T-helper 17 cell (primary cell): ENCODE data around the gene TMEM38B. TPM values are rescaled to one million over a fixed set of nuclear protein-coding genes. Genes with fewer than 3 reads are reported as not detected.
"Not testable (repeated sequence)": the region's sequence is repeated elsewhere in the genome, so short reads cannot be mapped to it uniquely, and the experiment has no call there.

ENCODE experiments used
- ATAC-seq: fragments of 150-1000 bp; cut with Tn5 transposase; 2 replicates; pipeline ENCODE4 v1.10.0; 2021; ENCODE audit warnings: mild to moderate bottlenecking, moderate library complexity
- DNase-seq, 3 donors: peaks; one replicate each; pipeline versions ENCODE4 v3.0.0 to v3.0.0-alpha.2; 2020 to 2021
- H3K9me3 ChIP-seq: one replicate; pipeline ENCODE4 v1.7.0; 2013; ENCODE audit warnings: low read length, mild to moderate bottlenecking; ENCODE audit not compliant: control insufficient read depth, poor library complexity, severe bottlenecking
- H3K27ac Mint-ChIP-seq: one replicate; pipeline ENCODE4 v1.8.0; 2022; ENCODE audit warnings: mild to moderate bottlenecking, moderate library complexity, mixed read lengths
- H3K27me3 Mint-ChIP-seq: one replicate; pipeline ENCODE4 v1.8.0; 2022; ENCODE audit warnings: mixed read lengths
- H3K36me3 Mint-ChIP-seq: one replicate; pipeline ENCODE4 v1.8.0; 2022; ENCODE audit warnings: low read depth, mixed read lengths
- H3K4me1 Mint-ChIP-seq: one replicate; pipeline ENCODE4 v1.8.0; 2022; ENCODE audit warnings: mild to moderate bottlenecking, mixed read lengths
- H3K4me3 Mint-ChIP-seq: one replicate; pipeline ENCODE4 v1.8.0; 2022; ENCODE audit warnings: mild to moderate bottlenecking, moderate library complexity, mixed read lengths
- total RNA-seq, 4 donors: library from RNA in 2 of 4; stranded (reverse) in 2 of 4; gene quantifications; one replicate each; pipeline ENCODE4 v1.2.3 and lab custom pipeline; 2022 to 2026

Gene TMEM38B
- total RNA-seq, 2 donors from 2014 or later, result 5.9 to 9.4 TPM

- ATAC-seq (no peak), DNase-seq (no peak)
- H3K4me1 Mint-ChIP-seq, result peaks cover 17% of the 10 kb centered on the region
- no peaks in the 10 kb centered on the region for H3K9me3 ChIP-seq
- no peaks in the 10 kb centered on the region for H3K27me3 Mint-ChIP-seq
- no peak overlapping the region for H3K4me3 Mint-ChIP-seq
- no peak overlapping the region for H3K27ac Mint-ChIP-seq
- H3K36me3 Mint-ChIP-seq, result peaks cover 10% of the 10 kb centered on the region
Measured at GRCh38 chr9:105713260-105714019, 19.1 kb downstream of the TMEM38B start.

- ATAC-seq (no peak), DNase-seq (no peak)
- Mint-ChIP-seq H3K4me3 (no peak overlapping the region), H3K36me3 (peaks cover 10% of the 10 kb centered on the region), H3K27me3 (no peaks in the 10 kb centered on the region), H3K27ac (no peak overlapping the region), H3K4me1 (peaks cover 15% of the 10 kb centered on the region)
- no peaks in the 10 kb centered on the region for H3K9me3 ChIP-seq
Measured at GRCh38 chr9:105714020-105714331, 19.6 kb downstream of the TMEM38B start.

- Mint-ChIP-seq H3K4me1 (peaks cover 11% of the 10 kb centered on the region), H3K36me3 (peaks cover 4% of the 10 kb centered on the region), H3K27me3 (no peaks in the 10 kb centered on the region), H3K4me3 (no peak overlapping the region), H3K27ac (no peak overlapping the region)
- no peaks in the 10 kb centered on the region for H3K9me3 ChIP-seq
- ATAC-seq (no peak), DNase-seq (no peak)
Measured at GRCh38 chr9:105716146-105716545, 21.8 kb downstream of the TMEM38B start.

GRCh38 chr9:105722099-105722498 is 27.8 kb downstream of the TMEM38B start:
- DNase-seq (no peak), ATAC-seq (no peak)
- Mint-ChIP-seq H3K36me3 (peaks cover 5% of the 10 kb centered on the region), H3K27ac (no peak overlapping the region), H3K4me1 (peaks cover 4% of the 10 kb centered on the region), H3K27me3 (no peaks in the 10 kb centered on the region), H3K4me3 (no peak overlapping the region)
- no peaks in the 10 kb centered on the region for H3K9me3 ChIP-seq

GRCh38 chr9:105725370-105725769 is 31.0 kb downstream of the TMEM38B start:
- Mint-ChIP-seq H3K27me3 (no peaks in the 10 kb centered on the region), H3K27ac (no peak overlapping the region)

GRCh38 chr9:105728230-105728629 is 33.9 kb downstream of the TMEM38B start:
- H3K9me3 ChIP-seq, H3K27me3 Mint-ChIP-seq, ATAC-seq, H3K4me1 Mint-ChIP-seq, DNase-seq, H3K4me3 Mint-ChIP-seq, H3K27ac Mint-ChIP-seq: not testable (repeated sequence)
- H3K36me3 Mint-ChIP-seq, result peaks cover 12% of the 10 kb centered on the region

More at GRCh38 chr9:105725370-105725769, 31.0 kb downstream of the TMEM38B start:
- ATAC-seq (no peak), DNase-seq (no peak)
- H3K36me3 Mint-ChIP-seq, result peaks cover 6% of the 10 kb centered on the region
- no peak overlapping the region for H3K4me3 Mint-ChIP-seq
- H3K9me3 ChIP-seq, result no peaks in the 10 kb centered on the region
- no peaks in the 10 kb centered on the region for H3K4me1 Mint-ChIP-seq

GRCh38 chr9:105731420-105731819 is 37.1 kb downstream of the TMEM38B start:
- peaks cover 15% of the 10 kb centered on the region for H3K36me3 Mint-ChIP-seq
- not testable (repeated sequence) for H3K4me1 Mint-ChIP-seq, H3K4me3 Mint-ChIP-seq, ATAC-seq, H3K27ac Mint-ChIP-seq, H3K9me3 ChIP-seq, DNase-seq, H3K27me3 Mint-ChIP-seq

GRCh38 chr9:105735366-105735765 is 41.0 kb downstream of the TMEM38B start:
- H3K4me3 Mint-ChIP-seq, result no peak overlapping the region
- peaks cover 2% of the 10 kb centered on the region for H3K9me3 ChIP-seq
- H3K36me3 Mint-ChIP-seq, result peaks cover 13% of the 10 kb centered on the region
- ATAC-seq, result no peak
- H3K27me3 Mint-ChIP-seq, result no peaks in the 10 kb centered on the region
- H3K4me1 Mint-ChIP-seq, result no peaks in the 10 kb centered on the region
- no peak for DNase-seq
- no peak overlapping the region for H3K27ac Mint-ChIP-seq

- Mint-ChIP-seq H3K4me3 (no peak overlapping the region), H3K4me1 (no peaks in the 10 kb centered on the region), H3K27me3 (no peaks in the 10 kb centered on the region), H3K36me3 (peaks cover 13% of the 10 kb centered on the region), H3K27ac (no peak overlapping the region)
- ATAC-seq (no peak), DNase-seq (no peak)
- H3K9me3 ChIP-seq, result peaks cover 2% of the 10 kb centered on the region
Measured at GRCh38 chr9:105737205-105737604, 42.9 kb downstream of the TMEM38B start.

- Mint-ChIP-seq H3K4me1 (no peaks in the 10 kb centered on the region), H3K27me3 (no peaks in the 10 kb centered on the region), H3K4me3 (no peak overlapping the region), H3K27ac (no peak overlapping the region), H3K36me3 (no peaks in the 10 kb centered on the region)
- ATAC-seq, result no peak
- no peak for DNase-seq
- H3K9me3 ChIP-seq, result no peaks in the 10 kb centered on the region
Measured at GRCh38 chr9:105742088-105742487, 47.7 kb downstream of the TMEM38B start.

- not testable (repeated sequence) for DNase-seq
Measured at GRCh38 chr9:105747325-105747724, 53.0 kb downstream of the TMEM38B start.

GRCh38 chr9:105751761-105752160 is 57.4 kb downstream of the TMEM38B start:
- no peak overlapping the region for H3K27ac Mint-ChIP-seq
- no peak for ATAC-seq
- peaks cover 12% of the 10 kb centered on the region for H3K9me3 ChIP-seq
- no peaks in the 10 kb centered on the region for H3K27me3 Mint-ChIP-seq
- no peaks in the 10 kb centered on the region for H3K4me1 Mint-ChIP-seq
- no peak for DNase-seq
- peaks cover 3% of the 10 kb centered on the region for H3K36me3 Mint-ChIP-seq
- H3K4me3 Mint-ChIP-seq, result no peak overlapping the region

More at GRCh38 chr9:105747325-105747724, 53.0 kb downstream of the TMEM38B start:
- H3K9me3 ChIP-seq, H3K27me3 Mint-ChIP-seq, H3K27ac Mint-ChIP-seq, ATAC-seq, H3K36me3 Mint-ChIP-seq, H3K4me3 Mint-ChIP-seq, H3K4me1 Mint-ChIP-seq: not testable (repeated sequence)

GRCh38 chr9:105757496-105758251 is 63.3 kb downstream of the TMEM38B start:
- no peak overlapping the region for H3K4me3 Mint-ChIP-seq
- no peak overlapping the region for H3K27ac Mint-ChIP-seq
- H3K4me1 Mint-ChIP-seq, result no peaks in the 10 kb centered on the region
- H3K36me3 Mint-ChIP-seq, result no peaks in the 10 kb centered on the region
- ATAC-seq (no peak), DNase-seq (no peak)
- H3K9me3 ChIP-seq, result peaks cover 8% of the 10 kb centered on the region
- no peaks in the 10 kb centered on the region for H3K27me3 Mint-ChIP-seq

- H3K27me3 Mint-ChIP-seq, result no peaks in the 10 kb centered on the region
- no peaks in the 10 kb centered on the region for H3K36me3 Mint-ChIP-seq
- H3K4me1 Mint-ChIP-seq, result no peaks in the 10 kb centered on the region
- H3K9me3 ChIP-seq, result no peaks in the 10 kb centered on the region
- no peak overlapping the region for H3K27ac Mint-ChIP-seq
- DNase-seq (no peak), ATAC-seq (no peak)
- no peak overlapping the region for H3K4me3 Mint-ChIP-seq
Measured at GRCh38 chr9:105760053-105760452, 65.7 kb downstream of the TMEM38B start.
